Activated T-cell treated with anti-CD3 and anti-CD28 coated beads for 24 hours (primary cell): ENCODE results near the gene LFNG.

Experiments
- DNase-seq: peaks from one replicate; pipeline ENCODE4 v3.0.0-alpha.2; 2020; ENCODE audit warnings: low read depth

The LFNG gene

DNA sequence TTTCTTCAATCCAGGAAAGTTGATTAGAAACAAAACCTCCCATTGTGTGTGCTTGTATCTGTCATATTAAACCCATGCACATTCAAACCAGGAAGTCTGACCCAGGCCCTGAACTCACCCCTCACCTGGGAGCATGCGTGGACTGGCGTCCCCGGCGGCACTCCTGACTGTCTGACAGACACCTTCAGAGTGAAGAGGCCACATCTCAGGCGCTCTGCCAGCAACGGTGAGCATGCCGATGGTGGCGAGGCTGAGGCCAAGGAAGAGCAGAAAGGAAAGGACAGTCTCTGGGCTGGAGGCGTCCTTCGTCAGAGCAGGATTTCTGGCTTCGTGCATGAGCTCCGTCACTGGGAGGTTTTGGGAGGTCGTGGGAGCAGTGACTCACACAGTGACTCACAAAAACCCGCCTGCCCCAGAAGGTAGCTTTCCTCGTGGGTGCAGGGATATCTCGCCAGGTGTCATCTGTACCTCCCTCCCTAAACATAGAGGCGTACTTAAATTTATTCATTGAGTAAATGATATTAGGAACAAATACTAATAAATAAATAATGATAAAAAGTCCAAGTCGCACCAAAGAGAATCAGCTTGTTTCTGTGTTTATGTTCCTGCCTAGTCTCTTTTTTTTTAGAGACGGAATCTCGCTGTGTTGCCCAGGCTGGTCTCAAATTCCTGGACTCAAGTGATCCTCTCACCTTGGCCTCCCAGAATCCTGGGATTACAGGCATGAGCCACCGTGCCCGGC lies 52.7 kb downstream of the LFNG start:
- DNase-seq: no peak

DNA sequence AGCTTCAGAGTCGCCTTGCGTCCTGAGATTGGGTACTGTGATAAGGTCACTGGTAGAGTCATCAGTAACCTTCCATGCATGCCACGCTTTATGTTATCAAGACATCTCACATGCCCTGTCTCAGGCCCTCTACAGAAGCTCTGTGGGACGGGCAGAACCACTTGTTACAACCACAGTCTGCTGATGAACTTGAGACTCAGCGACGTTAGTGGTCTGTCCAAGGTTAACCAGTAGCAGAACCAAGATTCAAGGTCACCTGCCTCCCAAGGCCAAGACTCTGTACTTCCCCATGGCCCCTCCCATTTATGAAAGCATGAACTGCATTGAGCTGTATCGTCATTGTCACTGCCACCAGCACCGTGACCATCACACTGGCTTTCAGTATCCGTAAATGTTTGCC lies 54.2 kb downstream of the LFNG start:
- no peak for DNase-seq

DNA sequence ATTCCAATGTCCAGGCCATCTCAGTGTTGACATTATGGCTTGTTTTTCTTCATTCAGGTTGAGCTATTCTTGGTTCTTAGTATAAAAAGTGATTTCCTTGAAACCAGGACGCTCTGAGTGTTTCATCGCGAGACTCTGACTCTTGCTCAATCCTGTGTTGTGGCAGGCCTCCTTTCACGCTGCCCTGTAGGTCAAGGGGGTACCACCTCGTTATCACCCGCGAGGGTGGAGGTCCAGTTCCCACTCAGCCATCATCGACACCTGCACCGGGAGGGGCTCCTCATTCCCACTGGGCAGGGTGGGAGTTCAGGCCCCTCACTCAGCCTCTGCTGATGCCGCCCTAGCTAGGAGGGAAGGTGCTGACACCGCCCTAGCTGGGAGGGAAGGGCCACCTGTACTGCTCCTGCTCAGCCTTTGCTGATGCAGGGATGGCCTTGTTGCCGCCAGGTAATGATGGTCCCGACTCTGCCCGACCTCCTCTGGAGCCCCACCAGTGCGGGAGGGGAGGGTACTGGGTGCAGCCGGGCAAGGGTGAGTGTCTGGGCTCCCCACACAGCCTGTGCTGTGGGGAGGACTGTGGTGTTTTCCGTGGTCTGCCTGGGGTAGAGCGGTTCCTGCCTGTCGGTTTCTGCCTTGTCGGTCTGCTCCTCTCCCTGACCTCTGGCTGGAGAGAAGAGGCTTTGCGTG lies 55.6 kb downstream of the LFNG start:
- no peak for DNase-seq

DNA sequence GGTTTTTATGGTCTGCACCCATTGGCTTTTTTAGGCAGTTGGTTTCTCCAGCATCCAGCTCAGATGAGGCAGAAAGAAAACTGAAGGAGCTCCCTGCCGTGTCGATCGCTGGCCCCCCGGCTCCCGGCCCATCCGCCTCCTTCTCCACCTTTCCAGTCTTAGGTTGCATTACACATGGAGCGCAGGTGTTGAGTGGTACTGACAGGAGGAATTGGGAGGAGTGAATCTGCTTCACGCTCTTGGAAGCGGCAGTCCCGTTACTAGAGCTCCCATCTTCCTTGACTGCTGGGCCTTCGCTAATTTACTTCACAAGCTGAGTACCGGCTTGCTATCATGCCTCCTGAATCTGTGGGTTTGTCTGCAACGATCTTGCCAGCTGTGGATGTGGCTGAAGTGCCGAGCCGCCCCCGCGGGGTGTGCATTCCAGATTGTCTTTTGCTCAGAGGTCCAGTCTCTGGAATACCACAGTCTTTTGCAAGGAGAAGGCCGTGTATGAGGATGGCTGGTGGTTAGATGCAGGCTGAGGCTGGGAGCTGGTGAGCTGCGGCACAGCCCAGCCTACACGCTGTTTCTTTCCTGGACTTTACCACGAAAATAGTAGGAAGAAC lies 56.3 kb downstream of the LFNG start:
- no peak for DNase-seq

GRCh38 chr7:2576742-2577491 lies 57.3 kb downstream of the LFNG start:
- DNase-seq: no peak
